ENCODE results near the gene SPTBN2.

Gene SPTBN2

GRCh38 chr11:66637557-66638176 lies 91.3 kb downstream of the SPTBN2 start:
- DNase-seq = no peak

GRCh38 chr11:66636411-66636810 lies 92.6 kb downstream of the SPTBN2 start:
- DNase-seq = no peak

Data from CD4-positive, alpha-beta T cell treated with Interleukin-10 for 1 hour (primary cell).